Ascending aorta (tissue), 2 donors: ENCODE results near the gene CAMKMT. TPM values are rescaled to one million over a fixed set of nuclear protein-coding genes. Genes with fewer than 3 reads are reported as not detected.

Source experiments
- DNase-seq, 2 donors: peaks; one replicate each; pipeline ENCODE4 v3.0.0-alpha.2; 2019; ENCODE audit warnings: low spot score in 2 of 2
- H3K27ac ChIP-seq, 2 donors: fragments of 200-600 bp; sonication (generic); one replicate each; pipeline ENCODE4 v1.5.1; 2016 to 2017; ENCODE audit warnings: mild to moderate bottlenecking in 1 of 2
- H3K27me3 ChIP-seq: fragments of 200-600 bp; sonication (generic); one replicate; pipeline ENCODE4 v1.5.1; 2017
- H3K36me3 ChIP-seq, 2 donors: fragments of 200-600 bp; sonication (generic); one replicate each; pipeline ENCODE4 v1.5.1; 2016
- H3K4me1 ChIP-seq, 2 donors: fragments of 200-600 bp; sonication (generic); one replicate each; pipeline ENCODE4 v1.5.1; 2016 to 2017; ENCODE audit warnings: mild to moderate bottlenecking in 1 of 2
- H3K4me3 ChIP-seq, 2 donors: fragments of 200-600 bp; sonication (generic); one replicate each; pipeline ENCODE4 v1.5.1; 2016 to 2017; ENCODE audit warnings: mild to moderate bottlenecking in 1 of 2
- H3K9me3 ChIP-seq, 2 donors: fragments of 200-600 bp; sonication (generic); one replicate each; pipeline ENCODE4 v1.5.1; 2016
- intact Hi-C: fragments of 100-400 bp; cut with DNase I; formaldehyde crosslinking; loops from one replicate; pipeline ENCODE4 v1.15.1; 2023
- total RNA-seq: library from RNA; depleted of rRNA; stranded (reverse); fragments of >200 nt; gene quantifications from one replicate; pipeline ENCODE4 v1.1.0, GENCODE V29; 2016
- TF ChIP-seq, protein P1 (sequence below), 3 experiments: fragments of 200-600 bp in 2 of 3; fragments of 450-650 bp in 1 of 3; sonication (generic) in 2 of 3; IDR thresholded peaks; one replicate each; pipeline ENCODE4 v1.5.1; 2016 to 2019; ENCODE audit warnings: antibody characterized with exemption in 3 of 3, mild to moderate bottlenecking in 1 of 3, moderate library complexity in 1 of 3

CAMKMT gene
- total RNA-seq, 1 donor from 2014 or later: 5.1 TPM

- Histone ChIP-seq H3K27ac (no peak overlapping the region), H3K9me3 (no peaks in the 10 kb centered on the region), H3K36me3 (no peaks in the 10 kb centered on the region), H3K27me3 (no peaks in the 10 kb centered on the region), H3K4me1 (no peaks in the 10 kb centered on the region), H3K4me3 (no peak overlapping the region)
- intact Hi-C loops: no loop called here
- no peak for DNase-seq
- TF ChIP-seq, protein P1, sequence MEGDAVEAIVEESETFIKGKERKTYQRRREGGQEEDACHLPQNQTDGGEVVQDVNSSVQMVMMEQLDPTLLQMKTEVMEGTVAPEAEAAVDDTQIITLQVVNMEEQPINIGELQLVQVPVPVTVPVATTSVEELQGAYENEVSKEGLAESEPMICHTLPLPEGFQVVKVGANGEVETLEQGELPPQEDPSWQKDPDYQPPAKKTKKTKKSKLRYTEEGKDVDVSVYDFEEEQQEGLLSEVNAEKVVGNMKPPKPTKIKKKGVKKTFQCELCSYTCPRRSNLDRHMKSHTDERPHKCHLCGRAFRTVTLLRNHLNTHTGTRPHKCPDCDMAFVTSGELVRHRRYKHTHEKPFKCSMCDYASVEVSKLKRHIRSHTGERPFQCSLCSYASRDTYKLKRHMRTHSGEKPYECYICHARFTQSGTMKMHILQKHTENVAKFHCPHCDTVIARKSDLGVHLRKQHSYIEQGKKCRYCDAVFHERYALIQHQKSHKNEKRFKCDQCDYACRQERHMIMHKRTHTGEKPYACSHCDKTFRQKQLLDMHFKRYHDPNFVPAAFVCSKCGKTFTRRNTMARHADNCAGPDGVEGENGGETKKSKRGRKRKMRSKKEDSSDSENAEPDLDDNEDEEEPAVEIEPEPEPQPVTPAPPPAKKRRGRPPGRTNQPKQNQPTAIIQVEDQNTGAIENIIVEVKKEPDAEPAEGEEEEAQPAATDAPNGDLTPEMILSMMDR (IDR thresholded peaks at IDR 0.05): no peak
These were observed 435.0 kb downstream of the CAMKMT start for GRCh38 chr2:44796771-44797170.

DNA sequence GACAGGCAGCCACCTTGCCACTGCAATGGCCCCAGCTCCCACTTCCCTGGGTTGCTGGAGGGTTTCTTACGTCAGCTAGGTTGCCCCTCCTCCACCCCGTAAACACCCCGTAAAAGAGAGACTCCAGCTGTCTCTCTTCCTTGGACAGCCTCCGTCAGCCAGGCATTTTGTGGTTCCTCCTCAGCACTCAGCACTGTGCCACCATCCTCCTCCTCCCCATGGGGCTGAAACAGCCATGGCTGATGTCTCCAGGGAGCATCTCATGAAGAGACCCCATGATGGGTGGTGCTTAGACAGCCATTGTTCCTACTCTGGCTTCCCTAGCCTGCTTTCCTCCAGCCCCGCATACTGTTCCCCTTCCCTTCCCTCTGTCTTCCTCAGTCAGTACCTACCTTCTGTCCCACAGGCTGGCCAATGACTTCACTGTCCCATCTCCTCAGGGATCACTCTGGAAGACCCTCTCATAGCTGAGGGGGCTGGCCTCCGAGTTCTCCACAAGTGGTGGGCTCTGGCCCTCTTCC lies 436.5 kb downstream of the CAMKMT start:
- Histone ChIP-seq H3K4me3 (no peak overlapping the region), H3K36me3 (no peaks in the 10 kb centered on the region), H3K27ac (no peak overlapping the region), H3K4me1 (no peaks in the 10 kb centered on the region), H3K9me3 (no peaks in the 10 kb centered on the region), H3K27me3 (peaks cover 7% of the 10 kb centered on the region)
- TF ChIP-seq, protein P1 (IDR thresholded peaks at IDR 0.05): no peak
- DNase-seq: no peak
- intact Hi-C loops: no loop called here

GRCh38 chr2:44799105-44799504 lies 437.4 kb downstream of the CAMKMT start:
- peaks cover 7% of the 10 kb centered on the region for H3K27me3 ChIP-seq
- no peak overlapping the region for H3K4me3 ChIP-seq
- no peaks in the 10 kb centered on the region for H3K36me3 ChIP-seq
- DNase-seq: no peak
- intact Hi-C loops: no loop called here
- H3K4me1 ChIP-seq: no peaks in the 10 kb centered on the region
- H3K27ac ChIP-seq: no peak overlapping the region
- H3K9me3 ChIP-seq: no peaks in the 10 kb centered on the region
- TF ChIP-seq, protein P1 (IDR thresholded peaks at IDR 0.05): no peak

DNA sequence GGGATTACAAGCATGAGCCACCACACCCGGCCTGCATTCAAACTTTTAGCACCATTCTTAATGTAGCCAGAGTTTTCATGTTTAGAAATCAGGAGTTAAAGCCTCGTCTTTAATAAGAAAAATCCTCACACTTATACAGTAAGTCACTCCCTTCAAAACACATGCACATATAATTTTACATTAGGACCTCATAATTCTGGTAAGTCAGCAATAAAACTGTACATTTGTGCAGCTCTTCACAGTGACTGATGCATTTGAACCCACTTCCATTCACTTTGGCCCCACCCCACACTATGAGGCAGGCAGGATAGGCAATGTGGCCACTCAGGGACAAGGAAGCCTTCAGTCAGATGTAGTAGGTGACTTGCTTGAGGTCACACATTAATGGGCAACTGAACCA lies 438.0 kb downstream of the CAMKMT start:
- DNase-seq: no peak
- TF ChIP-seq, protein P1 (IDR thresholded peaks at IDR 0.05): no peak
- Histone ChIP-seq H3K27me3 (peaks cover 7% of the 10 kb centered on the region), H3K27ac (no peak overlapping the region), H3K9me3 (no peaks in the 10 kb centered on the region), H3K4me1 (no peaks in the 10 kb centered on the region), H3K36me3 (no peaks in the 10 kb centered on the region), H3K4me3 (no peak overlapping the region)
- intact Hi-C loops: no loop called here

GRCh38 chr2:44801289-44801840 lies 439.6 kb downstream of the CAMKMT start:
- DNase-seq: no peak
- Histone ChIP-seq H3K4me1 (no peaks in the 10 kb centered on the region), H3K27me3 (peaks cover 7% of the 10 kb centered on the region), H3K27ac (no peak overlapping the region), H3K36me3 (no peaks in the 10 kb centered on the region), H3K9me3 (no peaks in the 10 kb centered on the region), H3K4me3 (peak overlapping the region in 1 of 2 donors; percentile 46)
- intact Hi-C loops: no loop called here
- TF ChIP-seq, protein P1 (IDR thresholded peaks at IDR 0.05): no peak
